Measurements from ENCODE around the gene PRUNE2. TPM values are rescaled to one million over a fixed set of nuclear protein-coding genes. Genes with fewer than 3 reads are reported as not detected.

The PRUNE2 gene
- total and polyA plus RNA-seq, 2 of the 8 experiments (the other 6 are each of a cell fraction or from before 2014, with no cell fraction given) = 5.5 to 13.3 TPM

GRCh38 chr9:76911971-76912370 is 6.1 kb upstream of the PRUNE2 start:
- no peak overlapping the region for H2BK12ac ChIP-seq (ENCODE audit: low read depth, low read length)
- H3K23me2 ChIP-seq (ENCODE audit: low read depth, low read length) = no peaks in the 10 kb centered on the region
- H3K27ac ChIP-seq (ENCODE audit: low read depth, low read length) = no peak overlapping the region
- FAIRE-seq (no peak), DNase-seq (ENCODE audit: low read depth in 1 of 2, low spot score in 2 of 2) (no peak)
- no peak overlapping the region for H3K4ac ChIP-seq (replicated peaks; ENCODE audit: insufficient read length, low read depth, low read length)
- H4K20me1 ChIP-seq (replicated peaks in 1 of 2; ENCODE audit: control insufficient read depth in 1 of 2, insufficient read depth in 2 of 2, low read length in 2 of 2) = no peaks in the 10 kb centered on the region
- H4K5ac ChIP-seq (ENCODE audit: insufficient read length, low read depth, low read length) = no peak overlapping the region
- H2BK20ac ChIP-seq (ENCODE audit: low read length) = no peak overlapping the region
- no peaks in the 10 kb centered on the region for H3K79me1 ChIP-seq (ENCODE audit: low read depth, low read length)
- no peak overlapping the region for H2BK120ac ChIP-seq (replicated peaks; ENCODE audit: low read depth, low read length)
- CTCF ChIA-PET (ENCODE audit: partially characterized antibody) = interaction anchor here (0.6 to 1.3 kb wide), 5 partner anchors 66 to 257 kb away, joined by 3 to 4 read pairs (median 3); no protein-coding TSS in a partner anchor
- no peak overlapping the region for H4K91ac ChIP-seq (replicated peaks; ENCODE audit: insufficient read length, low read length)
- no peak overlapping the region for H2BK15ac ChIP-seq (ENCODE audit: low read length)
- no peak overlapping the region for H3K23ac ChIP-seq (ENCODE audit: insufficient read length)
- H3K4me1 ChIP-seq (replicated peaks in 1 of 4; ENCODE audit: control insufficient read depth in 3 of 4, insufficient read depth in 4 of 4, low read length in 3 of 4) = peaks cover 0 to 4% (median 2%) of the 10 kb centered on the region in 4 experiments; a peak in 2 of 7 replicates
- no peak overlapping the region for H4K8ac ChIP-seq (ENCODE audit: extremely low read depth, insufficient read depth, low read length)
- H3K4me2 ChIP-seq (ENCODE audit: insufficient read depth in 1 of 2, low read depth in 2 of 2, low read length in 2 of 2) = no peak overlapping the region
- H3K4me3 ChIP-seq (ENCODE audit: extremely low read depth in 1 of 4, insufficient read depth in 2 of 4, low read depth in 3 of 4, low read length in 4 of 4) = no peak overlapping the region
- no peaks in the 10 kb centered on the region for H3K9me3 ChIP-seq (ENCODE audit: insufficient read depth in 2 of 2, low read depth in 1 of 2, low read length in 1 of 2)
- H3K56ac ChIP-seq (replicated peaks; ENCODE audit: insufficient read length, low read depth, low read length) = no peak overlapping the region
- no peak overlapping the region for H3K9ac ChIP-seq (replicated peaks in 1 of 4; ENCODE audit: extremely low read depth in 1 of 4, low read depth in 3 of 4, low read length in 3 of 4)
- H2AK5ac ChIP-seq (ENCODE audit: low read depth, low read length) = no peak overlapping the region
- H2BK5ac ChIP-seq (ENCODE audit: low read depth, low read length) = no peak overlapping the region
- H3K36me3 ChIP-seq (ENCODE audit: control insufficient read depth in 2 of 4, insufficient read depth in 4 of 4, low read length in 3 of 4) = no peaks in the 10 kb centered on the region
- no peak overlapping the region for H3K18ac ChIP-seq (ENCODE audit: extremely low read depth, low read length)
- POLR2A ChIA-PET (ENCODE audit: partially characterized antibody) = no interaction called here
- no peaks in the 10 kb centered on the region for H3K79me2 ChIP-seq (ENCODE audit: control insufficient read depth in 1 of 2, insufficient read depth in 2 of 2, low read length in 2 of 2)
- no peak for TF ChIP-seq CBX5 (IDR thresholded peaks at IDR 0.05; ENCODE audit: low read depth, low read length)
- TF ChIP-seq TBP (IDR thresholded peaks at IDR 0.05; ENCODE audit: low read depth, low read length) = no peak
- no peak for TF ChIP-seq SIN3A (conservative IDR thresholded peaks at IDR 0.05 in 1 of 2, IDR thresholded peaks at IDR 0.05 in 1 of 2; ENCODE audit: low read depth in 1 of 2, low read length in 2 of 2)
- no peak for TF ChIP-seq TAF7 (optimal IDR thresholded peaks at IDR 0.05; ENCODE audit: borderline replicate concordance, low read depth, low read length)
- TF ChIP-seq MAFK (IDR thresholded peaks at IDR 0.05; ENCODE audit: low read depth, low read length) = no peak
- no peak for TF ChIP-seq EP300 (IDR thresholded peaks at IDR 0.05; ENCODE audit: borderline replicate concordance in 1 of 2, low read depth in 2 of 2, low read length in 2 of 2)
- TF ChIP-seq RAD21 (IDR thresholded peaks at IDR 0.05 in 1 of 2, conservative IDR thresholded peaks at IDR 0.05 in 1 of 2; ENCODE audit: low read depth in 2 of 2, low read length in 2 of 2) = no peak
- TF ChIP-seq RBBP5 (IDR thresholded peaks at IDR 0.05; ENCODE audit: borderline replicate concordance, low read depth, low read length) = no peak
- no peak for TF ChIP-seq TAF1 (IDR thresholded peaks at IDR 0.05; ENCODE audit: low read depth, low read length)
- H2AFZ ChIP-seq (ENCODE audit: low read length) = no peak overlapping the region
- peaks cover 2 to 8% (median 6%) of the 10 kb centered on the region in 4 experiments; a peak in 6 of 7 replicates for H3K27me3 ChIP-seq (replicated peaks in 1 of 4; ENCODE audit: control insufficient read depth in 3 of 4, extremely low read depth in 1 of 4, insufficient read depth in 3 of 4, low read length in 3 of 4)
- WGBS, 2 experiments (ENCODE audit: extremely low coverage in 1 of 2, insufficient coverage in 1 of 2, insufficient read length in 1 of 2, insufficient replicate concordance in 2 of 2, low coverage in 1 of 2, low lambda C conversion rate in 2 of 2, missing lambda C conversion rate in 1 of 2) = 94% methylated on average over 1 of the region's 1 CpG; no CpG with 5 or more reads in 1 of the 2 experiments
- H3K14ac ChIP-seq (ENCODE audit: insufficient read length) = no peak overlapping the region

Measured in H1 (cell line).